ENCODE results near the gene PLPP2. TPM values are rescaled to one million over a fixed set of nuclear protein-coding genes. Genes with fewer than 3 reads are reported as not detected.

PLPP2 gene
- total RNA-seq, 1 donor from 2014 or later = 5.7 TPM

DNA sequence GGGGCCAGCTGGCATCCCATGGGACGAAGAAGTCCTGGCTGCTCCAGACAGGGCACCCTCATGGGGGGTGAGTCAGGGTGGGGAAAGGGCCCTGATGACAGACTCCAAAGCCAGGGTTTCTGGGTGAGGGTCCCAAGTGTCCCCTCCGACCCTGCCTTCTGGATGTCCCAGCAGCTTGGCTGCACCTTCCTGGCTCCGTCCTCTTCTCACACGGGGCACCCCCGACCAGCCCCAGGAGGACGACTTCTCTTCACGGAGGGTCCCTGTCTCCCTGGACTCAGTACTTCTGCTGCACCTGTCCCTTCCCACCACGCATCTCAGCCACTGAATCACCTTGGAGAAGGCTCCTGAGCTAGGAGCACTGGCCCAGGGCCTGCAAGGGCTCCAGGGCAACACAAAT, 33.5 kb upstream of the PLPP2 start:
- no peak for ATAC-seq
- H3K27ac ChIP-seq = no peak overlapping the region
- peak; percentile 35 for DNase-seq
- H3K27me3 ChIP-seq = no peaks in the 10 kb centered on the region
- no peak overlapping the region for H3K4me3 ChIP-seq
- no peaks in the 10 kb centered on the region for H3K9me3 ChIP-seq
- TF ChIP-seq, protein P1, sequence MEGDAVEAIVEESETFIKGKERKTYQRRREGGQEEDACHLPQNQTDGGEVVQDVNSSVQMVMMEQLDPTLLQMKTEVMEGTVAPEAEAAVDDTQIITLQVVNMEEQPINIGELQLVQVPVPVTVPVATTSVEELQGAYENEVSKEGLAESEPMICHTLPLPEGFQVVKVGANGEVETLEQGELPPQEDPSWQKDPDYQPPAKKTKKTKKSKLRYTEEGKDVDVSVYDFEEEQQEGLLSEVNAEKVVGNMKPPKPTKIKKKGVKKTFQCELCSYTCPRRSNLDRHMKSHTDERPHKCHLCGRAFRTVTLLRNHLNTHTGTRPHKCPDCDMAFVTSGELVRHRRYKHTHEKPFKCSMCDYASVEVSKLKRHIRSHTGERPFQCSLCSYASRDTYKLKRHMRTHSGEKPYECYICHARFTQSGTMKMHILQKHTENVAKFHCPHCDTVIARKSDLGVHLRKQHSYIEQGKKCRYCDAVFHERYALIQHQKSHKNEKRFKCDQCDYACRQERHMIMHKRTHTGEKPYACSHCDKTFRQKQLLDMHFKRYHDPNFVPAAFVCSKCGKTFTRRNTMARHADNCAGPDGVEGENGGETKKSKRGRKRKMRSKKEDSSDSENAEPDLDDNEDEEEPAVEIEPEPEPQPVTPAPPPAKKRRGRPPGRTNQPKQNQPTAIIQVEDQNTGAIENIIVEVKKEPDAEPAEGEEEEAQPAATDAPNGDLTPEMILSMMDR (IDR thresholded peaks at IDR 0.05) = no peak
- no peaks in the 10 kb centered on the region for H3K4me1 ChIP-seq
- H3K36me3 ChIP-seq = peaks cover 69% of the 10 kb centered on the region
- intact Hi-C loops (cut with DNase I) = no loop called here

DNA sequence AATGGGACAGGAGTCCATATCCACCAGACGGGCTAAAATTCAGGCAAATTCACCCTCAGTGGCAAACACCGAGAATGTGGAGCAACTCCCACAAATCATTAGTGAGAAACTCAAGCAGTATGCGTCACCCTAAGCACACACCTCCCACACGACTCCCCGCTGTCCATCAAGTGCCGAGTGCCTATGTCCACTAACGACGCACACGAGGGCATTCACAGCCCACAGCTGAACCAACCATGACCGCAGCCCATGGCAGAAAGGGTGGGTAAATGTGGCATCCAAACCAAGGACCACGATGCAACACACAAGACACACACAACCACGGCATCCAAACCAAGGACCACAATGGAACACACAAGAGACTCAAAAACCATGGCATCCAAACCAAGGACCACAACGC, 31.4 kb upstream of the PLPP2 start:
- H3K9me3 ChIP-seq = no peaks in the 10 kb centered on the region
- DNase-seq = peak; percentile 29
- intact Hi-C loops (cut with DNase I) = no loop called here
- TF ChIP-seq, protein P1 (IDR thresholded peaks at IDR 0.05) = no peak
- no peak for ATAC-seq
- H3K4me3 ChIP-seq = no peak overlapping the region
- H3K36me3 ChIP-seq = peaks cover 49% of the 10 kb centered on the region
- H3K27ac ChIP-seq = no peak overlapping the region
- no peaks in the 10 kb centered on the region for H3K27me3 ChIP-seq
- H3K4me1 ChIP-seq = no peaks in the 10 kb centered on the region

DNA sequence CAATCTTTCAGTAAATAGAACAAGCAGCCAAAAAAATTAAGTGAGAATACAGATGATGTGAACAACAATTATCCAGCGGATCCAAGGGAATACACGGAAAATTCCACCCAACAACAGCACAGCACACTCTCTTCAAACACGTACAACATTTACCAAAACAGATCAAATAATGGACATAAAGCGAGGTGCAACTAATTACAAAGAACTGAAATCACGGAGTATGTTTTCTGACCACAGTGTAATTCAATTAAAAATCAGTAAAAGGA, 27.2 kb upstream of the PLPP2 start:
- intact Hi-C loops (cut with DNase I) = no loop called here
- TF ChIP-seq, protein P1 (IDR thresholded peaks at IDR 0.05) = no peak
- ATAC-seq (no peak), DNase-seq (no peak)
- Histone ChIP-seq H3K27ac (no peak overlapping the region), H3K9me3 (no peaks in the 10 kb centered on the region), H3K4me3 (no peak overlapping the region), H3K27me3 (no peaks in the 10 kb centered on the region), H3K36me3 (peaks cover 45% of the 10 kb centered on the region), H3K4me1 (no peaks in the 10 kb centered on the region)

DNA sequence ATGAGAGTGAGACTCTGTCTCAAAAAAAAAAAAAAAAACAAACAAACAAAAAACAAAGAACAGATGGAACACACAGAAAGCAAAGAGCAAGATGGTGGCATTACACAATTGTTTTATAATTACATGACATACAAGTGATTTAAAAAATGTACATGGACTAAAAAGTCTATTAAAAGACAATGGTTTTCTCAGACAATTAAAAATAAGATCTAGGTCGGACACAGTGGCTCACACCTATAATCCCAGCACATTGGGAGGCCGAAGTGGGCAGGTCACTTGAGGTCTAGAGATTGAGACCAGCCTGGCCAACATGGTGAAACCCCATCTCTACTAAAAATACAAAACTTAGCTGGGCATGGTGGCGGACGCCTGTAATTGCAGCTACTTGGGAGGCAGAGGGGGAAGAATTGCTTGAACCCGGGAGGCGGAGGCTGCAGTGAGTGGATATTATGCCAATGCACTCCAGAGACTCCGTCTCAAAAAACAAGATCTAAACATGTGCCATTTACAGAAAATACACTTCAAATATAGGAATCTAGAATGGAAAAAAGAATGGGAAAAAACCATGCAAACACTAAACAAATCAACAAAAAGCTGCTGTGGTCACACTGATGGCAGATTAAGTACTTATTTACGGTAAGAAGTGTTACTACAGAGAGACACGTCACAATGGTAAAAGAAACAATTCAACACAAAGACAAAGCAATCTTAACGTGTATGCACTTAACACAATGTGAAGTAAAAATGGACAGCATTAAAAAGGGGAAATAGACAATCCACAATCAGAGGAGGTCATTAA, 26.7 kb upstream of the PLPP2 start:
- no peaks in the 10 kb centered on the region for H3K4me1 ChIP-seq
- TF ChIP-seq, protein P1 (IDR thresholded peaks at IDR 0.05) = no peak
- intact Hi-C loops (cut with DNase I) = no loop called here
- H3K27ac ChIP-seq = no peak overlapping the region
- no peaks in the 10 kb centered on the region for H3K27me3 ChIP-seq
- H3K9me3 ChIP-seq = no peaks in the 10 kb centered on the region
- no peak for DNase-seq
- ATAC-seq = no peak
- peaks cover 50% of the 10 kb centered on the region for H3K36me3 ChIP-seq
- H3K4me3 ChIP-seq = no peak overlapping the region

DNA sequence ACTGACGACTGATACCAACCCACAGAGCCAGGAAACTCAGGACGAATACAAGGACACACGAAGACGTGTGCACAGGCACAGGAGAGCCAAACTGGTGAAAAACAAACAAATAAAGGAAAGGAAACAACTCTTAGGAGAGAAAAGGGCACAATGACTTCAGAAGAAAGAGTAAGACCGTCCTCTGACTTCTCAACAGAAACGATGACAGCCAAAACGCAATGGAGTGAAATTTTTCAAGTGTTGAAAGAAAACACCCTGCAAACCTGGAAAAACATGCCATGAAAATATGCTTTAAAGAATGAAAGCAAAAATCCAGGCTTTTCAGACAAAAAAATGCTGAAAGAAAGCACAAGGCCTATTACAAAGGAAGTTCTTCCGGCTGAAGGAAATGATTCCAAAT, 24.6 kb upstream of the PLPP2 start:
- no peaks in the 10 kb centered on the region for H3K27me3 ChIP-seq

More for the DNA sequence above, 24.6 kb upstream of the PLPP2 start:
- Histone ChIP-seq H3K4me3 (no peak overlapping the region), H3K27ac (peak overlapping the region; percentile 58), H3K9me3 (no peaks in the 10 kb centered on the region), H3K36me3 (peaks cover 51% of the 10 kb centered on the region), H3K4me1 (no peaks in the 10 kb centered on the region)
- DNase-seq (no peak), ATAC-seq (no peak)
- intact Hi-C loops (cut with DNase I) = no loop called here
- TF ChIP-seq, protein P1 (IDR thresholded peaks at IDR 0.05) = no peak

Data from upper lobe of right lung (tissue), 1 donor.